Pancreas (tissue), 10 donors: ENCODE measurements around the gene SLC40A1. TPM values are rescaled to one million over a fixed set of nuclear protein-coding genes. Genes with fewer than 3 reads are reported as not detected.
A peak's percentile ranks its signal among the peaks of the same experiment; 100 is the strongest.

Experiments
- ATAC-seq, 4 donors: fragments of 200-7000 bp; cut with Tn5 transposase; one replicate each; pipeline versions ENCODE4 v1.8.0 to v1.9.1; 2020; ENCODE audit warnings: mild to moderate bottlenecking in 4 of 4, moderate library complexity in 4 of 4
- DNase-seq, 6 donors: peaks; one replicate each; pipeline ENCODE4 v3.0.0-alpha.2; 2020
- FAIRE-seq: peaks from 2 replicates; lab custom pipeline; 2012; peaks lifted over from hg19 to GRCh38; lab: Jason Lieb, UNC
- H3K27ac ChIP-seq, 4 donors: fragments of 200-600 bp; sonication (generic); 1 replicate in 3 of 4; 2 replicates in 1 of 4; pipeline versions ENCODE4 v1.5.0 to v1.8.0; 2020
- H3K27me3 ChIP-seq, 4 donors: fragments of 200-600 bp; one replicate each; pipeline ENCODE4 v1.8.0; 2021
- H3K36me3 ChIP-seq, 3 donors: fragments of 200-600 bp; sonication (generic) in 1 of 3; one replicate each; pipeline versions ENCODE4 v1.5.0 to v1.8.0; 2020 to 2021
- H3K4me1 ChIP-seq, 3 donors: fragments of 200-600 bp; one replicate each; pipeline ENCODE4 v1.8.0; 2021
- H3K4me3 ChIP-seq, 4 donors: fragments of 200-600 bp; sonication (generic) in 2 of 4; one replicate each; pipeline versions ENCODE4 v1.5.0 to v1.8.0; 2020 to 2021
- H3K9me3 ChIP-seq, 4 donors: fragments of 200-600 bp; one replicate each; pipeline ENCODE4 v1.8.0; 2021
- CTCF ChIP-seq, 4 donors: fragments of 200-600 bp; sonication (generic) in 3 of 4; IDR thresholded peaks; one replicate each; pipeline versions ENCODE4 v1.5.0 to v1.8.0; 2021; ENCODE audit warnings: antibody characterized with exemption in 4 of 4
- WGBS, 2 donors: extraction: QIAGEN DNeasy Blood & Tissue Kit; methylation state at CpG; one replicate each; pipeline ENCODE4 v1.1.7; 2013; 5-methylcytosine and 5-hydroxymethylcytosine counted together
- intact Hi-C, 3 donors: fragments of 100-400 bp; cut with DNase I; formaldehyde crosslinking; loops; one replicate each; pipeline versions ENCODE4 v1.11.1 to v1.14.2; 2022
- polyA plus RNA-seq, 2 donors: library from polyadenylated mRNA; stranded (reverse); fragments of 200-250 nt; gene quantifications; one replicate each; pipeline ENCODE4 v1.2.3, GENCODE V29; 2013
- total RNA-seq, 6 donors: library from RNA; stranded (reverse); fragmentation: NEBNext Ultra II Directional in 4 of 6; extraction: Animal tissue kit (Norgen Biotek cat#: 25700) in 4 of 6; gene quantifications; one replicate each; pipeline versions ENCODE4 v1.2.1 to v1.2.4, GENCODE V29; 2021 to 2023
- donor health status: healthy with polysubstance abuse.
- donor health status: DM: no; HTN: no; CAD: no; lungs with moderate emphysema.
- donor health status: DM: no; HTN: no; CAD: no.
- donor health status: control.
- donor health status: control.
- donor health status: Bipolar disorder and iron deficiency.
- donor health status: DM: yes; HTN: yes; CAD: no.
- donor health status: DM: no; HTN: no; CAD: no.
- donor health status: DM: no; HTN: no; CAD: no.
- donor health status: DM: yes; HTN: yes; CAD: no.

SLC40A1 gene
- total and polyA plus RNA-seq, 8 donors, result 14.0 to 65.8 (median 40.4) TPM

- DNase-seq (no peak), FAIRE-seq (peak; percentile 49), ATAC-seq (no peak)
- no peaks in the 10 kb centered on the region for H3K4me1 ChIP-seq
- no peaks in the 10 kb centered on the region for H3K36me3 ChIP-seq
- H3K4me3 ChIP-seq, result no peak overlapping the region
- H3K27ac ChIP-seq, result no peak overlapping the region
- H3K27me3 ChIP-seq, result no peaks in the 10 kb centered on the region
- no peaks in the 10 kb centered on the region for H3K9me3 ChIP-seq
- 64 to 70% methylated on average over 2 of the region's 2 CpGs for WGBS, 2 donors
- TF ChIP-seq CTCF (IDR thresholded peaks at IDR 0.05), result no peak
- intact Hi-C loops, result no loop called here
Measured at GRCh38 chr2:189511210-189511959, 69.2 kb downstream of the SLC40A1 start.

Other genes with a start within 250 kb of the SLC40A1 start
- gene WDR75, start 139.3 kb downstream of the SLC40A1 start, total RNA-seq, result 10 to 100 TPM; 13.5 to 20.9 (median 14.7) TPM
- gene WDR75, start 139.3 kb downstream of the SLC40A1 start, polyA plus RNA-seq, result 10 to 100 TPM; 11.3 to 20.1 TPM
- 10 to 100 TPM; 12.6 to 16.2 (median 15.5) TPM for gene ASNSD1, start 80.7 kb upstream of the SLC40A1 start, total RNA-seq
- gene ASNSD1, start 80.7 kb upstream of the SLC40A1 start, polyA plus RNA-seq, result 10 to 100 TPM; 14.0 to 22.8 TPM
- gene ANKAR, start 93.9 kb upstream of the SLC40A1 start, total RNA-seq, result 1 to 10 TPM; 4.0 to 8.9 (median 6.3) TPM
- 1 to 10 TPM; 3.1 to 4.7 TPM for gene ANKAR, start 93.9 kb upstream of the SLC40A1 start, polyA plus RNA-seq
- 1 to 10 TPM; 1.2 to 3.2 (median 2.0) TPM for gene OSGEPL1, start 182.0 kb upstream of the SLC40A1 start, total RNA-seq
- 1 to 10 TPM; 1.7 to 2.8 TPM for gene OSGEPL1, start 182.0 kb upstream of the SLC40A1 start, polyA plus RNA-seq
- 10 to 100 TPM; 20.2 to 30.8 (median 26.3) TPM for gene ORMDL1, start 203.6 kb upstream of the SLC40A1 start, total RNA-seq
- 100 to 1,000 TPM; 101 to 121 TPM for gene ORMDL1, start 203.6 kb upstream of the SLC40A1 start, polyA plus RNA-seq
- gene PMS1, start 203.7 kb upstream of the SLC40A1 start, total RNA-seq, result 10 to 100 TPM in 4 of 6 donors, 1 to 10 TPM in 2; 8.1 to 17.1 (median 12.2) TPM
- gene PMS1, start 203.7 kb upstream of the SLC40A1 start, polyA plus RNA-seq, result 10 to 100 TPM; 10.5 to 10.6 TPM